Stimulated activated CD4-positive, alpha-beta T cell treated with anti-CD3 and anti-CD28 coated beads, Interleukin-4, amount 100 ng/mL, for 1 hour (primary cell): Measurements from ENCODE around the gene CDC26.
"Not testable (repeated sequence)": the region's sequence is repeated elsewhere in the genome, so short reads cannot be mapped to it uniquely, and the experiment has no call there.

Experiments used
- DNase-seq: peaks from one replicate; pipeline ENCODE4 v3.0.0-alpha.2; 2020

The CDC26 gene

GRCh38 chr9:113235701-113236255, 39.6 kb downstream of the CDC26 start:
- DNase-seq = not testable (repeated sequence)

DNA sequence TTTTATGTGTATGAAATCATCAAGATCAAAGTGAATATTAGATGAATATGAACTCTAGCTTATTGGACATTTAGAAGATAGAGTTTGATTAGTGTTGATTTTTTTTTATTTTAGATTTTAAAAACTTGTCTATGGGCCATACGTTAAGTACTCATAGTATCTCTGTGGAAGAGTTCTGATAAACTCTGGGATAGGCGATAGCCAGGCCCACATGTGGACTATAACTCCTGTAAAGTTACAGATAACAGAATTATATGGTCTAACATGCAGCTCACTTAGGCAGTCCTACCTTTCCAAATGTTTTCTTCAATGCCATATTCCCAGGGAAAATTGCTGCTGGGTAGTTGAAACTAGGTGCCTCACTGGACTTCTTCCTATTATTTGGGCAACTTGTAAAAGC, 43.7 kb downstream of the CDC26 start:
- DNase-seq = no peak

GRCh38 chr9:113228130-113228665, 47.2 kb downstream of the CDC26 start:
- no peak for DNase-seq

- no peak for DNase-seq
Observed at GRCh38 chr9:113227436-113227835, 47.9 kb downstream of the CDC26 start.

GRCh38 chr9:113223963-113224362, 51.4 kb downstream of the CDC26 start:
- DNase-seq = no peak

GRCh38 chr9:113222482-113222841, 52.9 kb downstream of the CDC26 start:
- no peak for DNase-seq

GRCh38 chr9:113221800-113222481, 53.4 kb downstream of the CDC26 start:
- DNase-seq = no peak

- peak; percentile 96 for DNase-seq
Observed at GRCh38 chr9:113221003-113221799, 54.2 kb downstream of the CDC26 start, which contains the start of the genes FKBP15 and SLC31A1. FKBP15 (minus strand) TSS chr9:113221277; CDS start chr9:113221243, 34 bp downstream. SLC31A1 (plus strand) TSS chr9:113221544; CDS start chr9:113256149, 34,605 bp downstream.

- DNase-seq = peak; percentile 1
Observed at GRCh38 chr9:113220467-113221002, 54.8 kb downstream of the CDC26 start.

- no peak for DNase-seq
Observed at GRCh38 chr9:113219969-113220368, 55.4 kb downstream of the CDC26 start.

DNA sequence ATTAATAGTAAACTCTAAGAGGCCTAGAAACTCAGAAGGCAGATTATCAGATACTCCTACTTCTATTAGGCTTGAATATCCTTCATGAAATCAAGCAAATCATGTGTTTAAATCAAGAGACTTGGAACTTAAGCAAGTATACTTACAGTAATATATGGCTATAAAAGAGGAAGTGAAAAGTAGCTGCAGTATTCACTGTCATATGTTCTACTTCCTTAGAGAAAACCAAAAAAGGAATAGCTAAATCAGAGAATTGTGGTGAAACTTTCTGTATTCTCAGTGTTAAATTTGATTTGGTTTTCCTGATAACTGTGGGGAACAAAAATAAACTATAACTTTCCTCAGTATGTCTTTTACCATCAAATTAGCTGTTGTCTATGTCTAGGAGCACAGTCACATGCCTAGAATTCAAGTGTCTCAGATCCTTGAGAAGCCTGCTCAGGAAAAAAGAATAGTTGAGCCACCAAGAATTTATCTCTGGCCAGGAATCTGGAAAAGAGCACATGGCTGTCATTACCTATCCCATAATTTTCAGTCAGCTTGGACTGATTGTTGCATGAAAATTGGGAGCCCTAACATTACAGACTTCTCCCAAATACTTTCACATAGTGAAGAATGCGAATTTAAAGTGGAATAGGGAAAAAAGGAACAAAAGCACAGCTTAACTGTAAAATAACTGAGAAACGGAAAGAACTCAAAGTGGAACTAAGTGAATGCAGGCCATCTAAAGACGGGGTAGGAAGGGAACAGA, 56.0 kb downstream of the CDC26 start:
- DNase-seq = no peak
